GM19025 (cell line): ENCODE data around the gene CDKAL1.
"Not testable (repeated sequence)": the region's sequence is repeated elsewhere in the genome, so short reads cannot be mapped to it uniquely, and the experiment has no call there.

Experiments used
- ATAC-seq: cut with Tn5 transposase; IDR thresholded peaks from one replicate; pipeline ENCODE4 v1.9.1; 2021; ENCODE audit warnings: mild to moderate bottlenecking, low read depth, moderate library complexity; ENCODE audit not compliant: unreplicated experiment

The CDKAL1 gene

GRCh38 chr6:21034345-21034744 lies 500.1 kb downstream of the CDKAL1 start:
- ATAC-seq, result no peak

- ATAC-seq, result no peak
Observed at GRCh38 chr6:21037453-21037852, 503.2 kb downstream of the CDKAL1 start.

- ATAC-seq, result no peak
Observed at GRCh38 chr6:21039926-21040325, 505.7 kb downstream of the CDKAL1 start.

GRCh38 chr6:21045135-21045700 lies 511.0 kb downstream of the CDKAL1 start:
- no peak for ATAC-seq

- no peak for ATAC-seq
Observed at GRCh38 chr6:21046276-21046675, 512.0 kb downstream of the CDKAL1 start.

GRCh38 chr6:21048047-21048446 lies 513.8 kb downstream of the CDKAL1 start:
- ATAC-seq, result no peak

GRCh38 chr6:21049148-21049547 lies 514.9 kb downstream of the CDKAL1 start:
- ATAC-seq, result no peak

- ATAC-seq, result no peak
Observed at GRCh38 chr6:21049572-21049971, 515.3 kb downstream of the CDKAL1 start.

GRCh38 chr6:21050935-21051334 lies 516.7 kb downstream of the CDKAL1 start:
- ATAC-seq, result no peak

GRCh38 chr6:21051777-21052176 lies 517.5 kb downstream of the CDKAL1 start:
- ATAC-seq, result no peak

- ATAC-seq, result no peak
Observed at GRCh38 chr6:21053612-21054011, 519.4 kb downstream of the CDKAL1 start.

- not testable (repeated sequence) for ATAC-seq
Observed at GRCh38 chr6:21055480-21055879, 521.2 kb downstream of the CDKAL1 start.

- ATAC-seq, result no peak
Observed at GRCh38 chr6:21061892-21062291, 527.6 kb downstream of the CDKAL1 start.

GRCh38 chr6:21064756-21065340 lies 530.6 kb downstream of the CDKAL1 start:
- no peak for ATAC-seq

- no peak for ATAC-seq
Observed at GRCh38 chr6:21067521-21067920, 533.3 kb downstream of the CDKAL1 start.

GRCh38 chr6:21070620-21071019 lies 536.4 kb downstream of the CDKAL1 start:
- ATAC-seq, result no peak

- ATAC-seq, result no peak
Observed at GRCh38 chr6:21071780-21072468, 537.7 kb downstream of the CDKAL1 start.

- ATAC-seq, result no peak
Observed at GRCh38 chr6:21073318-21073839, 539.1 kb downstream of the CDKAL1 start.

- ATAC-seq, result no peak
Observed at GRCh38 chr6:21074484-21074883, 540.2 kb downstream of the CDKAL1 start.

GRCh38 chr6:21075986-21076385 lies 541.7 kb downstream of the CDKAL1 start:
- no peak for ATAC-seq

- no peak for ATAC-seq
Observed at GRCh38 chr6:21078497-21078896, 544.2 kb downstream of the CDKAL1 start.
